HEK293 (cell line): ENCODE measurements around the gene PTRH1.

Experiments
- CTCF ChIA-PET: fragments of 350-600 bp; formaldehyde crosslinking; extraction: SDS; loops from one replicate; lab custom pipeline; 2021; ENCODE audit warnings: antibody characterized with exemption; lab: Yijun Ruan, JAX
- POLR2A ChIA-PET: fragments of 300-600 bp; formaldehyde crosslinking; extraction: SDS; loops from one replicate; lab custom pipeline; 2020; ENCODE audit warnings: antibody characterized with exemption, inconsistent platforms; lab: Yijun Ruan, JAX
- H3K27ac ChIP-seq: fragments of 200-500 bp; sonication (Bioruptor generic); 2 replicates; pipeline ENCODE4 v1.5.1; 2014; ENCODE audit warnings: low read depth, low read length, control low read depth, inconsistent platforms; ENCODE audit errors: extremely low read depth
- H3K36me3 ChIP-seq, 2 experiments: fragments of 200-500 bp in 1 of 2; sonication (Bioruptor generic) in 1 of 2; 1 replicate in 1 of 2; 2 replicates in 1 of 2; pipeline ENCODE4 v1.5.1; 2014 to 2017; ENCODE audit warnings: inconsistent platforms in 2 of 2, low read length in 2 of 2; ENCODE audit not compliant: control insufficient read depth in 2 of 2, insufficient read depth in 1 of 2
- H3K4me1 ChIP-seq: fragments of 200-500 bp; sonication (Bioruptor generic); 2 replicates; pipeline ENCODE4 v1.5.1; 2014; ENCODE audit warnings: mild to moderate bottlenecking, low read length, inconsistent platforms; ENCODE audit not compliant: control insufficient read depth, insufficient read depth
- H3K4me3 ChIP-seq: 2 replicates; pipeline ENCODE4 v1.5.1; 2011; ENCODE audit warnings: low read depth, mild to moderate bottlenecking, control low read depth, low read length, moderate library complexity
- H3K9me3 ChIP-seq: fragments of 200-500 bp; sonication (Bioruptor generic); 2 replicates; pipeline ENCODE4 v1.5.1; 2014; ENCODE audit warnings: low read depth, low read length, inconsistent platforms; ENCODE audit not compliant: control insufficient read depth, insufficient read depth
- GLI2 ChIP-seq: fragments of 450-650 bp; formaldehyde crosslinking; IDR thresholded peaks from 2 replicates; pipeline ENCODE4; 2017; ENCODE audit warnings: missing biosample characterization, missing genetic modification characterization, low read depth, borderline replicate concordance
- HOXA7 ChIP-seq: sonication (generic); formaldehyde crosslinking; IDR thresholded peaks from 2 replicates; pipeline ENCODE4 v1.8.1; 2022; ENCODE audit warnings: missing genetic modification reagents, borderline replicate concordance
- OSR2 ChIP-seq: fragments of 450-650 bp; formaldehyde crosslinking; IDR thresholded peaks from 2 replicates; pipeline ENCODE4 v1.5.1; 2016; ENCODE audit warnings: missing biosample characterization, missing genetic modification characterization
- WT1 ChIP-seq: fragments of 450-650 bp; formaldehyde crosslinking; IDR thresholded peaks from 2 replicates; pipeline ENCODE4 v1.5.1; 2016; ENCODE audit warnings: missing biosample characterization, missing genetic modification characterization
- ZBTB20 ChIP-seq: fragments of 450-650 bp; formaldehyde crosslinking; IDR thresholded peaks from 2 replicates; pipeline ENCODE4 v1.5.1; 2016; ENCODE audit warnings: missing biosample characterization, missing genetic modification characterization
- ZNF24 ChIP-seq: fragments of 450-650 bp; formaldehyde crosslinking; IDR thresholded peaks from 2 replicates; pipeline ENCODE4 v1.5.1; 2016; ENCODE audit warnings: missing biosample characterization, missing genetic modification characterization
- ZNF280D ChIP-seq: fragments of 450-650 bp; formaldehyde crosslinking; IDR thresholded peaks from 2 replicates; pipeline ENCODE4 v1.5.1; 2016; ENCODE audit warnings: missing biosample characterization, missing genetic modification characterization
- ZNF404 ChIP-seq: fragments of 450-650 bp; formaldehyde crosslinking; IDR thresholded peaks from 2 replicates; pipeline ENCODE4 v1.5.1; 2017; ENCODE audit warnings: missing biosample characterization, missing genetic modification characterization
- ZNF530 ChIP-seq: fragments of 450-650 bp; formaldehyde crosslinking; IDR thresholded peaks from 2 replicates; pipeline ENCODE4 v1.5.1; 2016; ENCODE audit warnings: low read depth, missing biosample characterization, missing genetic modification characterization
- ZNF544 ChIP-seq: fragments of 450-650 bp; formaldehyde crosslinking; IDR thresholded peaks from 2 replicates; pipeline ENCODE4 v1.5.0; 2017; ENCODE audit warnings: missing biosample characterization, missing genetic modification characterization
- ZNF571 ChIP-seq: fragments of 450-650 bp; formaldehyde crosslinking; IDR thresholded peaks from 2 replicates; pipeline ENCODE4 v1.5.0; 2017; ENCODE audit warnings: missing biosample characterization, missing genetic modification characterization
- ZNF600 ChIP-seq: fragments of 450-650 bp; formaldehyde crosslinking; IDR thresholded peaks from 2 replicates; pipeline ENCODE4 v1.5.1; 2016; ENCODE audit warnings: missing biosample characterization, missing genetic modification characterization
- ZNF624 ChIP-seq: fragments of 450-650 bp; formaldehyde crosslinking; IDR thresholded peaks from 2 replicates; pipeline ENCODE4 v1.5.1; 2017; ENCODE audit warnings: missing biosample characterization, missing genetic modification characterization
- ZNF626 ChIP-seq: fragments of 450-650 bp; sonication (Bioruptor Pico); formaldehyde crosslinking; IDR thresholded peaks from 2 replicates; pipeline ENCODE4 v1.5.1; 2018; ENCODE audit warnings: missing biosample characterization, missing genetic modification characterization, inconsistent platforms
- ZNF645 ChIP-seq: fragments of 450-650 bp; formaldehyde crosslinking; IDR thresholded peaks from 2 replicates; pipeline ENCODE4; 2016; ENCODE audit warnings: missing biosample characterization, missing genetic modification characterization
- ZNF785 ChIP-seq: fragments of 450-650 bp; formaldehyde crosslinking; IDR thresholded peaks from 2 replicates; pipeline ENCODE4 v1.5.1; 2016; ENCODE audit warnings: missing biosample characterization, missing genetic modification characterization
- TF ChIP-seq, protein P1 (sequence below): fragments of 450-650 bp; formaldehyde crosslinking; IDR thresholded peaks from 2 replicates; pipeline ENCODE4 v1.5.1; 2017; ENCODE audit warnings: missing biosample characterization, missing genetic modification characterization
- TF ChIP-seq, protein P2 (sequence below): fragments of 450-650 bp; IDR thresholded peaks from 2 replicates; pipeline ENCODE4 v1.5.1; 2018; ENCODE audit warnings: missing biosample characterization, mild to moderate bottlenecking, missing genetic modification characterization
- TF ChIP-seq, protein P3 (sequence below): fragments of 450-650 bp; formaldehyde crosslinking; IDR thresholded peaks from 2 replicates; pipeline ENCODE4 v1.5.1; 2016; ENCODE audit warnings: missing biosample characterization, missing genetic modification characterization, borderline replicate concordance

PTRH1 gene

GRCh38 chr9:127682351-127683136, 32.9 kb downstream of the PTRH1 start:
- ChIA-PET POLR2A (interaction anchor here (1.4 kb wide), 1 partner anchor 52 kb away, joined by 3 read pairs; no protein-coding TSS in a partner anchor), CTCF (interaction anchor here (0.6 kb wide), 1 partner anchor 379 kb away, joined by 3 read pairs; no protein-coding TSS in a partner anchor)
- no peaks in the 10 kb centered on the region for H3K4me1 ChIP-seq
- H3K9me3 ChIP-seq: no peaks in the 10 kb centered on the region
- TF ChIP-seq ZNF785 (tag by site-specific recombination) (no peak), ZNF404 (tag by site-specific recombination) (no peak)
- TF ChIP-seq, all 188 proteins: peak for 0
- Histone ChIP-seq H3K36me3 (peaks cover 0 to 54% of the 10 kb centered on the region in 2 experiments; a peak in 2 of 3 replicates), H3K4me3 (no peak overlapping the region), H3K27ac (no peak overlapping the region)

- TF ChIP-seq ZNF645 (no peak), ZNF530 (tag by site-specific recombination) (no peak), ZNF571 (no peak), GLI2 (no peak), OSR2 (tag by site-specific recombination) (no peak), ZNF280D (tag by site-specific recombination) (no peak), ZNF24 (tag by site-specific recombination) (no peak), ZNF624 (tag by site-specific recombination) (no peak), ZBTB20 (tag by site-specific recombination) (no peak)
- TF ChIP-seq, protein P1, sequence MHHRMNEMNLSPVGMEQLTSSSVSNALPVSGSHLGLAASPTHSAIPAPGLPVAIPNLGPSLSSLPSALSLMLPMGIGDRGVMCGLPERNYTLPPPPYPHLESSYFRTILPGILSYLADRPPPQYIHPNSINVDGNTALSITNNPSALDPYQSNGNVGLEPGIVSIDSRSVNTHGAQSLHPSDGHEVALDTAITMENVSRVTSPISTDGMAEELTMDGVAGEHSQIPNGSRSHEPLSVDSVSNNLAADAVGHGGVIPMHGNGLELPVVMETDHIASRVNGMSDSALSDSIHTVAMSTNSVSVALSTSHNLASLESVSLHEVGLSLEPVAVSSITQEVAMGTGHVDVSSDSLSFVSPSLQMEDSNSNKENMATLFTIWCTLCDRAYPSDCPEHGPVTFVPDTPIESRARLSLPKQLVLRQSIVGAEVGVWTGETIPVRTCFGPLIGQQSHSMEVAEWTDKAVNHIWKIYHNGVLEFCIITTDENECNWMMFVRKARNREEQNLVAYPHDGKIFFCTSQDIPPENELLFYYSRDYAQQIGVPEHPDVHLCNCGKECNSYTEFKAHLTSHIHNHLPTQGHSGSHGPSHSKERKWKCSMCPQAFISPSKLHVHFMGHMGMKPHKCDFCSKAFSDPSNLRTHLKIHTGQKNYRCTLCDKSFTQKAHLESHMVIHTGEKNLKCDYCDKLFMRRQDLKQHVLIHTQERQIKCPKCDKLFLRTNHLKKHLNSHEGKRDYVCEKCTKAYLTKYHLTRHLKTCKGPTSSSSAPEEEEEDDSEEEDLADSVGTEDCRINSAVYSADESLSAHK (tag by site-specific recombination): no peak
- H3K4me1 ChIP-seq: no peaks in the 10 kb centered on the region
- H3K9me3 ChIP-seq: no peaks in the 10 kb centered on the region
- no peak overlapping the region for H3K27ac ChIP-seq
- CTCF ChIA-PET: no interaction called here
- POLR2A ChIA-PET: no interaction called here
- H3K36me3 ChIP-seq: peaks cover 0 to 63% of the 10 kb centered on the region in 2 experiments; a peak in 2 of 3 replicates
- no peak overlapping the region for H3K4me3 ChIP-seq
Measured at GRCh38 chr9:127680846-127681245, 34.6 kb downstream of the PTRH1 start.

DNA sequence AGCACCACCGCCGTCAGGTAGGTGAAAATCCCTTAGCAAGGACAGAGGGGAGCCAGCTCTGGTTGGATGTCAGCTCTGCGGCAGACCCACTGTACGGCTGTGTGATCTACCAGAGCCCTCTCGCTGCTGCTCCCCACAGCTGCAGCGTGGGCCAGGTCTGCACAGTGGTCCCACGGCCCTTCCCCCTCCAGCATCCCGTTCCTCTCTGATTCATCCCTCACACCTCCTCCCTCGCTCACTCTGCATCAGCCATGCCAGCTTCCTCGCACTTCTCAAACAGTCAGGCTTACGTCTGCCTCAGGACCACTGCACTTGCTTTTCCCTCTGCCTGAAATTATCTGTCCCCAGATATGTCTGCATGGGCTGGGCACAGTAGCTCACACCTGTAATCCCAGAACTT, 35.2 kb downstream of the PTRH1 start:
- H3K27ac ChIP-seq: no peak overlapping the region
- H3K4me1 ChIP-seq: no peaks in the 10 kb centered on the region
- POLR2A ChIA-PET: no interaction called here
- peaks cover 0 to 67% of the 10 kb centered on the region in 2 experiments; a peak in 2 of 3 replicates for H3K36me3 ChIP-seq
- no peak overlapping the region for H3K4me3 ChIP-seq
- CTCF ChIA-PET: no interaction called here
- no peaks in the 10 kb centered on the region for H3K9me3 ChIP-seq
- TF ChIP-seq ZNF626 (tag by site-specific recombination) (no peak), ZNF544 (tag by site-specific recombination) (no peak), ZNF600 (tag by site-specific recombination) (no peak), WT1 (tag by site-specific recombination) (no peak), HOXA7 (no peak)
- TF ChIP-seq, protein P2, sequence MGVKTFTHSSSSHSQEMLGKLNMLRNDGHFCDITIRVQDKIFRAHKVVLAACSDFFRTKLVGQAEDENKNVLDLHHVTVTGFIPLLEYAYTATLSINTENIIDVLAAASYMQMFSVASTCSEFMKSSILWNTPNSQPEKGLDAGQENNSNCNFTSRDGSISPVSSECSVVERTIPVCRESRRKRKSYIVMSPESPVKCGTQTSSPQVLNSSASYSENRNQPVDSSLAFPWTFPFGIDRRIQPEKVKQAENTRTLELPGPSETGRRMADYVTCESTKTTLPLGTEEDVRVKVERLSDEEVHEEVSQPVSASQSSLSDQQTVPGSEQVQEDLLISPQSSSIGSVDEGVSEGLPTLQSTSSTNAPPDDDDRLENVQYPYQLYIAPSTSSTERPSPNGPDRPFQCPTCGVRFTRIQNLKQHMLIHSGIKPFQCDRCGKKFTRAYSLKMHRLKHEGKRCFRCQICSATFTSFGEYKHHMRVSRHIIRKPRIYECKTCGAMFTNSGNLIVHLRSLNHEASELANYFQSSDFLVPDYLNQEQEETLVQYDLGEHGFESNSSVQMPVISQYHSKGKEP (tag by site-specific recombination): no peak
- TF ChIP-seq, protein P3, sequence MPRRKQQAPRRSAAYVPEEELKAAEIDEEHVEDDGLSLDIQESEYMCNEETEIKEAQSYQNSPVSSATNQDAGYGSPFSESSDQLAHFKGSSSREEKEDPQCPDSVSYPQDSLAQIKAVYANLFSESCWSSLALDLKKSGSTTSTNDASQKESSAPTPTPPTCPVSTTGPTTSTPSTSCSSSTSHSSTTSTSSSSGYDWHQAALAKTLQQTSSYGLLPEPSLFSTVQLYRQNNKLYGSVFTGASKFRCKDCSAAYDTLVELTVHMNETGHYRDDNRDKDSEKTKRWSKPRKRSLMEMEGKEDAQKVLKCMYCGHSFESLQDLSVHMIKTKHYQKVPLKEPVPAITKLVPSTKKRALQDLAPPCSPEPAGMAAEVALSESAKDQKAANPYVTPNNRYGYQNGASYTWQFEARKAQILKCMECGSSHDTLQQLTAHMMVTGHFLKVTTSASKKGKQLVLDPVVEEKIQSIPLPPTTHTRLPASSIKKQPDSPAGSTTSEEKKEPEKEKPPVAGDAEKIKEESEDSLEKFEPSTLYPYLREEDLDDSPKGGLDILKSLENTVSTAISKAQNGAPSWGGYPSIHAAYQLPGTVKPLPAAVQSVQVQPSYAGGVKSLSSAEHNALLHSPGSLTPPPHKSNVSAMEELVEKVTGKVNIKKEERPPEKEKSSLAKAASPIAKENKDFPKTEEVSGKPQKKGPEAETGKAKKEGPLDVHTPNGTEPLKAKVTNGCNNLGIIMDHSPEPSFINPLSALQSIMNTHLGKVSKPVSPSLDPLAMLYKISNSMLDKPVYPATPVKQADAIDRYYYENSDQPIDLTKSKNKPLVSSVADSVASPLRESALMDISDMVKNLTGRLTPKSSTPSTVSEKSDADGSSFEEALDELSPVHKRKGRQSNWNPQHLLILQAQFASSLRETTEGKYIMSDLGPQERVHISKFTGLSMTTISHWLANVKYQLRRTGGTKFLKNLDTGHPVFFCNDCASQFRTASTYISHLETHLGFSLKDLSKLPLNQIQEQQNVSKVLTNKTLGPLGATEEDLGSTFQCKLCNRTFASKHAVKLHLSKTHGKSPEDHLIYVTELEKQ (tag by site-specific recombination): no peak
